ENCODE results near the gene NKAPD1.
"Not testable (repeated sequence)": the region's sequence is repeated elsewhere in the genome, so short reads cannot be mapped to it uniquely, and the experiment has no call there.

NKAPD1 gene

GRCh38 chr11:112085822-112086421 is 11.8 kb downstream of the NKAPD1 start:
- FAIRE-seq (no peak), DNase-seq (ENCODE audit: insufficient read length, low spot score) (peak; percentile 48)

- FAIRE-seq (peak; percentile 99), DNase-seq (ENCODE audit: insufficient read length, low spot score) (peak; percentile 99)
These were observed 12.5 kb downstream of the NKAPD1 start, which contains the start of the genes SDHD and TIMM8B for GRCh38 chr11:112086422-112087191. Gene SDHD, plus strand, starts transcription at chr11:112086873. Its CDS starts 35 bp downstream, at chr11:112086908. Gene TIMM8B, minus strand, starts transcription at chr11:112086756. Its CDS starts 33 bp downstream, at chr11:112086723.

GRCh38 chr11:112087212-112087611 is 13.1 kb downstream of the NKAPD1 start:
- DNase-seq (ENCODE audit: insufficient read length, low spot score) = no peak
- FAIRE-seq = no peak

GRCh38 chr11:112095302-112095701 is 21.2 kb downstream of the NKAPD1 start:
- not testable (repeated sequence) for DNase-seq (ENCODE audit: insufficient read length, low spot score); FAIRE-seq

GRCh38 chr11:112096194-112096593 is 22.1 kb downstream of the NKAPD1 start:
- peak; percentile 23 for FAIRE-seq
- DNase-seq (ENCODE audit: insufficient read length, low spot score) = no peak

GRCh38 chr11:112097734-112098528 is 23.8 kb downstream of the NKAPD1 start:
- FAIRE-seq = peak; percentile 67

GRCh38 chr11:112100462-112100861 is 26.4 kb downstream of the NKAPD1 start:
- DNase-seq (ENCODE audit: insufficient read length, low spot score) (no peak), FAIRE-seq (no peak)

More at GRCh38 chr11:112097734-112098528, 23.8 kb downstream of the NKAPD1 start:
- no peak for DNase-seq (ENCODE audit: insufficient read length, low spot score)

GRCh38 chr11:112103446-112103845 is 29.3 kb downstream of the NKAPD1 start:
- DNase-seq (ENCODE audit: insufficient read length, low spot score) = no peak
- FAIRE-seq = peak; percentile 83

GRCh38 chr11:112106070-112106469 is 32.0 kb downstream of the NKAPD1 start:
- peak; percentile 31 for FAIRE-seq
- no peak for DNase-seq (ENCODE audit: insufficient read length, low spot score)

GRCh38 chr11:112113539-112114457 is 39.7 kb downstream of the NKAPD1 start:
- FAIRE-seq = peak; percentile 81
- DNase-seq (ENCODE audit: insufficient read length, low spot score) = peak; percentile 76

- FAIRE-seq (no peak), DNase-seq (ENCODE audit: insufficient read length, low spot score) (no peak)
These were observed 40.4 kb downstream of the NKAPD1 start for GRCh38 chr11:112114460-112114859.

GRCh38 chr11:112115386-112115785 is 41.3 kb downstream of the NKAPD1 start:
- FAIRE-seq = peak; percentile 90
- no peak for DNase-seq (ENCODE audit: insufficient read length, low spot score)

- DNase-seq (ENCODE audit: insufficient read length, low spot score) (no peak), FAIRE-seq (no peak)
These were observed 44.1 kb downstream of the NKAPD1 start for GRCh38 chr11:112118176-112118575.

- no peak for DNase-seq (ENCODE audit: insufficient read length, low spot score)
- FAIRE-seq = peak; percentile 59
These were observed 48.0 kb downstream of the NKAPD1 start for GRCh38 chr11:112121981-112122615.

GRCh38 chr11:112123129-112123528 is 49.0 kb downstream of the NKAPD1 start:
- DNase-seq (ENCODE audit: insufficient read length, low spot score) (no peak), FAIRE-seq (peak; percentile 89)

GRCh38 chr11:112127056-112127455 is 53.0 kb downstream of the NKAPD1 start:
- no peak for DNase-seq (ENCODE audit: insufficient read length, low spot score)
- FAIRE-seq = no peak

GRCh38 chr11:112128483-112129121 is 54.5 kb downstream of the NKAPD1 start:
- peak; percentile 93 for DNase-seq (ENCODE audit: insufficient read length, low spot score)
- peak; percentile 97 for FAIRE-seq

- no peak for DNase-seq (ENCODE audit: insufficient read length, low spot score)
- FAIRE-seq = peak; percentile 60
These were observed 55.6 kb downstream of the NKAPD1 start for GRCh38 chr11:112129656-112130055.

GRCh38 chr11:112132737-112133136 is 58.6 kb downstream of the NKAPD1 start:
- no peak for DNase-seq (ENCODE audit: insufficient read length, low spot score)
- peak; percentile 94 for FAIRE-seq

All from HTR-8/SVneo (cell line).